IMR-90 (cell line): ENCODE measurements around the gene OGA. TPM values are rescaled to one million over a fixed set of nuclear protein-coding genes. Genes with fewer than 3 reads are reported as not detected.

Source experiments
- ATAC-seq: fragments of 200-7000 bp; cut with Tn5 transposase; 2 replicates; pipeline ENCODE4 v1.9.1; 2020; ENCODE audit warnings: low read depth, mild to moderate bottlenecking, moderate library complexity
- BruUV-seq: library from RNA; stranded (reverse); fragments of 400-500 nt; replicated peaks from 2 replicates; lab custom pipeline; 2021; lab: Mats Ljungman, UMichigan
- CTCF ChIA-PET: fragments of 300-600 bp; formaldehyde crosslinking; extraction: SDS; loops from one replicate; lab custom pipeline; 2021; ENCODE audit warnings: antibody characterized with exemption; lab: Yijun Ruan, JAX
- POLR2A ChIA-PET: fragments of 300-600 bp; sonication (Branson Sonifier 250); formaldehyde crosslinking; loops from one replicate; lab custom pipeline; 2022; ENCODE audit warnings: antibody characterized with exemption; ENCODE audit not compliant: unreplicated experiment; lab: Charles Lee
- DNase-seq: peaks from one replicate; pipeline ENCODE4 v3.0.0; 2013
- H2AFZ ChIP-seq: replicated peaks from 2 replicates; pipeline ENCODE3; 2013; ENCODE audit warnings: low read length, mild to moderate bottlenecking; ENCODE audit not compliant: poor library complexity
- H2AK5ac ChIP-seq: 2 replicates; pipeline ENCODE4 v1.6.1; 2013; ENCODE audit warnings: low read depth, low read length, inconsistent platforms
- H2AK9ac ChIP-seq: replicated peaks from 2 replicates; pipeline ENCODE3; 2013; ENCODE audit warnings: mild to moderate bottlenecking, low read depth, low read length, moderate library complexity; ENCODE audit not compliant: poor library complexity
- H2BK120ac ChIP-seq: 2 replicates; pipeline ENCODE4 v1.6.1; 2013; ENCODE audit warnings: low read depth, low read length, inconsistent platforms
- H2BK15ac ChIP-seq: 3 replicates; pipeline ENCODE4 v1.6.1; 2013; ENCODE audit warnings: low read depth, low read length, inconsistent platforms
- H2BK20ac ChIP-seq: 2 replicates; pipeline ENCODE4 v1.6.1; 2013; ENCODE audit warnings: low read depth, mild to moderate bottlenecking, inconsistent platforms, low read length, moderate library complexity
- H2BK5ac ChIP-seq: 2 replicates; pipeline ENCODE4 v1.6.1; 2013; ENCODE audit warnings: mild to moderate bottlenecking, low read depth, low read length, inconsistent platforms; ENCODE audit not compliant: poor library complexity, severe bottlenecking
- H3K14ac ChIP-seq: replicated peaks from 2 replicates; pipeline ENCODE4 v1.6.1; 2013; ENCODE audit warnings: low read depth, low read length, inconsistent platforms
- H3K18ac ChIP-seq: 2 replicates; pipeline ENCODE4 v1.6.1; 2013; ENCODE audit warnings: low read depth, low read length, control low read depth
- H3K23ac ChIP-seq: 2 replicates; pipeline ENCODE4 v1.6.1; 2013; ENCODE audit warnings: low read depth, low read length, inconsistent platforms
- H3K27ac ChIP-seq: 2 replicates; pipeline ENCODE4 v1.5.1; 2013; ENCODE audit warnings: mild to moderate bottlenecking, control low read depth, low read length; ENCODE audit not compliant: insufficient read depth
- H3K27me3 ChIP-seq: 2 replicates; pipeline ENCODE4 v1.6.1; 2013; ENCODE audit warnings: low read length; ENCODE audit not compliant: control insufficient read depth, insufficient read depth
- H3K36me3 ChIP-seq: 2 replicates; pipeline ENCODE4 v1.6.1; 2013; ENCODE audit warnings: low read length, mixed read lengths; ENCODE audit not compliant: control insufficient read depth, insufficient read depth
- H3K4ac ChIP-seq: 2 replicates; pipeline ENCODE4 v1.6.1; 2013; ENCODE audit warnings: low read depth, low read length, inconsistent platforms
- H3K4me1 ChIP-seq: 2 replicates; pipeline ENCODE4 v1.6.1; 2013; ENCODE audit warnings: low read length, mixed read lengths; ENCODE audit not compliant: control insufficient read depth, insufficient read depth
- H3K4me2 ChIP-seq: 2 replicates; pipeline ENCODE4 v1.6.1; 2013; ENCODE audit warnings: low read depth, mild to moderate bottlenecking, control low read depth, low read length, moderate library complexity
- H3K4me3 ChIP-seq: 2 replicates; pipeline ENCODE4 v1.5.1; 2013; ENCODE audit warnings: low read depth, mild to moderate bottlenecking, control low read depth, low read length, moderate library complexity; ENCODE audit not compliant: insufficient read depth
- H3K56ac ChIP-seq: 2 replicates; pipeline ENCODE4 v1.6.1; 2013; ENCODE audit warnings: low read length, inconsistent platforms; ENCODE audit not compliant: insufficient read depth; ENCODE audit errors: extremely low read depth
- H3K79me1 ChIP-seq, 2 experiments: 2 replicates each; pipeline ENCODE4 v1.6.1; 2013; ENCODE audit warnings: low read length in 2 of 2, inconsistent platforms in 1 of 2, low read depth in 1 of 2
- H3K9ac ChIP-seq: 2 replicates; pipeline ENCODE4 v1.6.1; 2013; ENCODE audit warnings: low read depth, low read length, control low read depth
- H3K9me1 ChIP-seq: 2 replicates; pipeline ENCODE4 v1.6.1; 2013; ENCODE audit warnings: low read length, inconsistent platforms; ENCODE audit not compliant: insufficient read depth
- H3K9me3 ChIP-seq: 2 replicates; pipeline ENCODE4 v1.6.1; 2013; ENCODE audit warnings: low read length; ENCODE audit not compliant: control insufficient read depth, insufficient read depth
- H4K20me1 ChIP-seq: 2 replicates; pipeline ENCODE4 v1.6.1; 2013; ENCODE audit warnings: low read length, inconsistent platforms; ENCODE audit not compliant: insufficient read depth
- H4K5ac ChIP-seq: 2 replicates; pipeline ENCODE4 v1.6.1; 2013; ENCODE audit warnings: mild to moderate bottlenecking, low read depth, low read length, control low read depth
- H4K8ac ChIP-seq, 2 experiments: 2 replicates each; pipeline ENCODE4 v1.6.1; 2013; ENCODE audit warnings: low read depth in 2 of 2, low read length in 2 of 2, control low read depth in 1 of 2, inconsistent platforms in 1 of 2
- H4K91ac ChIP-seq: 2 replicates; pipeline ENCODE4 v1.6.1; 2013; ENCODE audit warnings: low read depth, low read length, inconsistent platforms; ENCODE audit not compliant: insufficient read depth
- BHLHE40 ChIP-seq: fragments of 150-350 bp; IDR thresholded peaks from 2 replicates; pipeline ENCODE4 v1.6.1; 2016; ENCODE audit warnings: mild to moderate bottlenecking, low read depth, low read length
- CEBPB ChIP-seq: IDR thresholded peaks from 2 replicates; pipeline ENCODE4 v1.6.1; 2012; ENCODE audit warnings: low read depth, low read length, improper control_type of control experiment
- CHD1 ChIP-seq: IDR thresholded peaks from 2 replicates; pipeline ENCODE4 v1.6.1; 2012; ENCODE audit warnings: low read depth, low read length, improper control_type of control experiment
- ELK1 ChIP-seq: fragments of 150-350 bp; IDR thresholded peaks from 2 replicates; pipeline ENCODE4 v1.6.1; 2016; ENCODE audit warnings: low read depth, mild to moderate bottlenecking, low read length, moderate library complexity, borderline replicate concordance
- FOS ChIP-seq: fragments of 150-350 bp; IDR thresholded peaks from 2 replicates; pipeline ENCODE4 v1.6.1; 2016; ENCODE audit warnings: low read depth, low read length
- MAFK ChIP-seq: IDR thresholded peaks from 2 replicates; pipeline ENCODE4 v1.6.1; 2012; ENCODE audit warnings: low read depth, low read length, improper control_type of control experiment
- MAZ ChIP-seq: IDR thresholded peaks from 2 replicates; pipeline ENCODE4 v1.6.1; 2012; ENCODE audit warnings: low read depth, mild to moderate bottlenecking, low read length, improper control_type of control experiment, moderate library complexity, borderline replicate concordance
- MXI1 ChIP-seq: IDR thresholded peaks from 2 replicates; pipeline ENCODE4 v1.6.1; 2012; ENCODE audit warnings: low read depth, mild to moderate bottlenecking, low read length, moderate library complexity, borderline replicate concordance
- POLR2A ChIP-seq: IDR thresholded peaks from 2 replicates; pipeline ENCODE4 v1.6.1; 2012; ENCODE audit warnings: mild to moderate bottlenecking, low read depth, low read length
- RAD21 ChIP-seq: IDR thresholded peaks from 2 replicates; pipeline ENCODE4 v1.6.1; 2012; ENCODE audit warnings: low read length, improper control_type of control experiment
- RCOR1 ChIP-seq: IDR thresholded peaks from 2 replicates; pipeline ENCODE4 v1.6.1; 2012; ENCODE audit warnings: mild to moderate bottlenecking, low read length, improper control_type of control experiment; ENCODE audit not compliant: insufficient replicate concordance
- RFX5 ChIP-seq: IDR thresholded peaks from 2 replicates; pipeline ENCODE4 v1.8.0; 2012; ENCODE audit warnings: low read depth, mild to moderate bottlenecking, low read length, moderate library complexity
- SMC3 ChIP-seq: fragments of 150-350 bp; IDR thresholded peaks from 2 replicates; pipeline ENCODE4 v1.6.1; 2016; ENCODE audit warnings: low read depth, mild to moderate bottlenecking, antibody characterized with exemption, low read length, moderate library complexity
- USF2 ChIP-seq: fragments of 150-350 bp; IDR thresholded peaks from 2 replicates; pipeline ENCODE4 v1.6.1; 2017; ENCODE audit warnings: mild to moderate bottlenecking, antibody characterized with exemption, low read length, low read depth
- WGBS, 2 experiments: methylation state at CpG; one replicate each; pipeline versions ENCODE4 v1.1.5 to v1.1.7; 2013; ENCODE audit warnings: missing lambda C conversion rate in 2 of 2; ENCODE audit not compliant: insufficient read length in 1 of 2; ENCODE audit errors: extremely low coverage in 2 of 2; 5-methylcytosine and 5-hydroxymethylcytosine counted together
- dilution Hi-C: fragments of 300-500 bp; cut with HindIII; formaldehyde crosslinking; loops from one replicate; pipeline ENCODE4 v1.14.3; 2018; ENCODE audit warnings: low sequenced_read_pairs; ENCODE audit not compliant: unreplicated experiment
- in situ Hi-C: fragments of 300-500 bp; cut with MboI; formaldehyde crosslinking; loops from 3 replicates; pipeline ENCODE4 v1.14.3; 2019; ENCODE audit warnings: low sequenced_read_pairs, inconsistent platforms, mixed read lengths
- intact Hi-C: fragments of 100-400 bp; cut with micrococcal nuclease; formaldehyde crosslinking; loops from 2 replicates; pipeline ENCODE4 v1.10.0; 2022
- polyA plus RNA-seq, 3 experiments: library from polyadenylated mRNA; depleted of rRNA; stranded (reverse); fragments of >200 nt; gene quantifications; 2 replicates each; pipeline ENCODE4 v1.2.3, GENCODE V29; 2012; ENCODE audit warnings: low replicate concordance in 1 of 3
- total RNA-seq: library from RNA; depleted of rRNA; stranded (reverse); fragments of >200 nt; gene quantifications from 2 replicates; pipeline ENCODE4 v1.2.3, GENCODE V29; 2012

Gene OGA
- total and polyA plus RNA-seq, 2 of the 4 experiments (the other 2 are of a cell fraction) = 42.5 to 62.9 TPM

- TF ChIP-seq CEBPB = no peak
Observed at GRCh38 chr10:101780187-101780817, 37.9 kb downstream of the OGA start (continued).

- H3K9me3 ChIP-seq = no peaks in the 10 kb centered on the region
- no peak overlapping the region for H3K27ac ChIP-seq
- peaks cover 31% of the 10 kb centered on the region for H3K27me3 ChIP-seq
- H2AK5ac ChIP-seq = no peak overlapping the region
- ChIA-PET CTCF (no interaction called here), POLR2A (no interaction called here)
- no peak overlapping the region for H3K9ac ChIP-seq
- in situ Hi-C loops = loop anchor here (5.0 kb wide), 2 partner anchors 172 to 567 kb away; no protein-coding TSS in a partner anchor
- BruUV-seq = no TSS peak
- no peak overlapping the region for H3K4ac ChIP-seq
- no peak overlapping the region for H4K91ac ChIP-seq
- no peak overlapping the region for H2BK20ac ChIP-seq
- H2BK120ac ChIP-seq = no peak overlapping the region
- H2BK15ac ChIP-seq = no peak overlapping the region
- H3K4me2 ChIP-seq = peak overlapping the region; percentile 73; the same call in 1 of the 2 replicates
- dilution Hi-C loops = no loop called here
- peak overlapping the region in 1 of 2 experiments; percentile 56; a peak in 1 of 4 replicates for H4K8ac ChIP-seq
- no peak overlapping the region for H2BK5ac ChIP-seq
- peaks cover 14 to 40% of the 10 kb centered on the region in 2 experiments; a peak in 3 of 4 replicates for H3K79me1 ChIP-seq
- no peaks in the 10 kb centered on the region for H3K9me1 ChIP-seq
- H4K20me1 ChIP-seq = peaks cover 40% of the 10 kb centered on the region
- H3K4me1 ChIP-seq = peaks cover 13% of the 10 kb centered on the region
- peak overlapping the region; percentile 77 for H2AFZ ChIP-seq
- intact Hi-C loops = loop anchor here (10.0 kb wide), 1 partner anchor 485 kb away; no protein-coding TSS in a partner anchor
- H3K56ac ChIP-seq = no peak overlapping the region
- WGBS, 2 experiments = 23% methylated on average over 23 of the region's 51 CpGs; no CpG with 5 or more reads in 1 of the 2 experiments
- H3K14ac ChIP-seq = no peak overlapping the region
- H4K5ac ChIP-seq = no peak overlapping the region
- peak overlapping the region; percentile 94 for H2AK9ac ChIP-seq
- peak overlapping the region; percentile 72 for H3K23ac ChIP-seq
- peak; percentile 46 for DNase-seq
- no peak overlapping the region for H3K18ac ChIP-seq
- ATAC-seq = peak; percentile 34
- H3K4me3 ChIP-seq = no peak overlapping the region
- H3K36me3 ChIP-seq = peaks cover 2% of the 10 kb centered on the region; the same call in 1 of the 2 replicates
- TF ChIP-seq SMC3 (peak; percentile 42), CEBPB (no peak), CHD1 (no peak), RCOR1 (no peak), BHLHE40 (no peak), RFX5 (no peak), RAD21 (peak; percentile 38; the same call in 1 of the 2 replicates), FOS (no peak), MXI1 (no peak), ELK1 (no peak), MAFK (no peak), USF2 (no peak), POLR2A (no peak), MAZ (peak; percentile 31; the same call in 1 of the 2 replicates)
Observed at GRCh38 chr10:101779544-101780186, 38.6 kb downstream of the OGA start.
